Posterior vena cava (tissue), 2 donors: ENCODE results near the gene BIRC6. TPM values are rescaled to one million over a fixed set of nuclear protein-coding genes. Genes with fewer than 3 reads are reported as not detected.
"Not testable (repeated sequence)": the region's sequence is repeated elsewhere in the genome, so short reads cannot be mapped to it uniquely, and the experiment has no call there.

ENCODE experiments used
- DNase-seq: peaks from one replicate; pipeline ENCODE4 v3.0.0-alpha.2; 2020; ENCODE audit warnings: low spot score
- intact Hi-C, 2 donors: fragments of 100-400 bp; cut with DNase I; formaldehyde crosslinking; loops; one replicate each; pipeline versions ENCODE4 v1.14.1 to v1.14.2; 2022 to 2023
- total RNA-seq, 2 donors: library from RNA; stranded (reverse); fragmentation: NEBNext Ultra II Directional; extraction: Animal tissue kit (Norgen Biotek cat#: 25700); gene quantifications; one replicate each; pipeline ENCODE4 v1.2.1, GENCODE V29; 2021
- donor health status: DM: yes; HTN: yes; CAD: no.
- donor health status: DM: yes; HTN: yes; CAD: no.

BIRC6 gene
- total RNA-seq, 2 donors from 2014 or later = 94.2 to 113 TPM

DNA sequence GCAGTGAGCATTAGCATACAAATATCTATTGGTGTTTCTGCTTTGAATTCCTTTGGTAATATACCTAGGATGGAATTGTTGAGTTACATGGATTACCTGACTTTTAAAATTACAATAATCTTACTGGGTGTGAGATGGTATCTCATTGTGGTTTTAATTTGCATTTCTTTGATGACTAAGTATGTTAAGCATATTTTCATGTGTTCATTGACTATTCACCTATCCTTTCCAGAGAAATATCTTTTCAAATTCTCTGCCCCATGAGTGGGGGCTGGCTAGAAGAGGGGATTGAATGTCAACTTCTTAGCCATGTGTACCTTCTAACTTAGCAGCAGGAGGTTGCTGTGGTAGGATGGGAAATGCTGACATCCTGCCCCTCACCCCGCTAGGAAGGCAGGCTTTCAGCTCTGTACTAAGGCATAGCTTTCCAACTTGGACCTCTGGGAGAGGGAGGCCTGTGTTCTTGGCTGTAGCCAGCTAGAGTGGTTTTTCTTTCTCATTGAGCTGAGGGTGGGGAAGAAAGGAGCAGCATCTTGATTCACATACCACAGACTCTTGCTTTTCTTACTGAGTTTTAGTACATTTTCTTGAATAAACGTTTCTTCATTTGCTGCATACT lies 207.7 kb downstream of the BIRC6 start:
- DNase-seq = no peak
- intact Hi-C loops = no loop called here

DNA sequence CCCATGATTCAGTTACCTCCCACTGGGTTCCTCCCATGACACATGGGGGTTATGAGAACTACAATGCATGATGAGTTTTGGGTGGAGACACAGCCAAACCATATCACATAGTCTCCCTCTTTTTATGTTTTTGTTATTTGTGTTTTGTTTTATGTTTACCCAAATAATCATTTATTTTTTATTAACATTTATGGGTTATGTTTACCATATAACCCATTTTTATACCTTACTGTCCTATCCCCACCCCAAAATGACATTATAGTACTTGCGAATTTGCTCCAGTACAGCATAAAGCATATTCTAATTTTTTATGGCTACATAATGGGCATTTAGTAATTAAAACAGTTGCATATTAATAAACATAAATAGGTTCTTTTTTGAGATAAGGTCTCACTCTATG lies 209.1 kb downstream of the BIRC6 start:
- no peak for DNase-seq
- intact Hi-C loops = no loop called here

DNA sequence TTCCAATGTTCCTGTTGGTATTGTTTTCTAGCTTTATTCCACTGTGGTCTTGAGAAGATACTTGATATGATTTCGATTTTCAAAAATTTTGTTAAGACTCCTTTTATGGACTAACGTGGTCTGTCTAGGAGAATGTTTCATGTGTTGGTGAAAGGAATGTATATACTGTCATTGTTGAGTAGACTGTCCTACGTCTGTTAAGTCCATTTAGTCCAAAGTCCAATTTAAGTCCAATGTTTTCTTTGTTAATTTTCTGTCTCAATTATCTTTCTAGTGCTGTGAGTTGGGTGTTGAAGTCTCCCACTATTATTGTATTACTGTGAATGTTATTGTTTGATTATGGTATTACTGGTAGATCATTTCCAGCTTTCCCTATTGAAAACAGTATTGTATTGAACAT lies 215.2 kb downstream of the BIRC6 start:
- intact Hi-C loops = no loop called here
- no peak for DNase-seq

DNA sequence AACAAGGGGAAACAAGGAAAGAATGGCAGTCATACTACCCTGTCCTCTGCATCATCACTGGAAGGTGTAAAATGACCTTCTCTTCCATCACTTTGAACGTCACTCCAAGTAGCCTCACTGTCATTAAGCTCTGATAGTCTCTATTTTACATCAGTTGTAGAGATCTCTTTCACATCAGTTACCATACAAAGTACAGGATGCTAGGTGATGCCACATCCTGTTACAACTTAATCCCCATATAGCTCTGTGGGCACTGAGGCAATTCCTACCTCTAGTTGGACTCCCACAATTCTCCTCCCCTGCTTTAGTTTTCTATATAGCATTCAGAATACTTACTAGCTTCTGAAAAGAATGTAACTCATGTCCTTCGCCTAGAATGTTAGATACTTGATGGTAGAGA lies 215.9 kb downstream of the BIRC6 start:
- intact Hi-C loops = no loop called here
- no peak for DNase-seq

DNA sequence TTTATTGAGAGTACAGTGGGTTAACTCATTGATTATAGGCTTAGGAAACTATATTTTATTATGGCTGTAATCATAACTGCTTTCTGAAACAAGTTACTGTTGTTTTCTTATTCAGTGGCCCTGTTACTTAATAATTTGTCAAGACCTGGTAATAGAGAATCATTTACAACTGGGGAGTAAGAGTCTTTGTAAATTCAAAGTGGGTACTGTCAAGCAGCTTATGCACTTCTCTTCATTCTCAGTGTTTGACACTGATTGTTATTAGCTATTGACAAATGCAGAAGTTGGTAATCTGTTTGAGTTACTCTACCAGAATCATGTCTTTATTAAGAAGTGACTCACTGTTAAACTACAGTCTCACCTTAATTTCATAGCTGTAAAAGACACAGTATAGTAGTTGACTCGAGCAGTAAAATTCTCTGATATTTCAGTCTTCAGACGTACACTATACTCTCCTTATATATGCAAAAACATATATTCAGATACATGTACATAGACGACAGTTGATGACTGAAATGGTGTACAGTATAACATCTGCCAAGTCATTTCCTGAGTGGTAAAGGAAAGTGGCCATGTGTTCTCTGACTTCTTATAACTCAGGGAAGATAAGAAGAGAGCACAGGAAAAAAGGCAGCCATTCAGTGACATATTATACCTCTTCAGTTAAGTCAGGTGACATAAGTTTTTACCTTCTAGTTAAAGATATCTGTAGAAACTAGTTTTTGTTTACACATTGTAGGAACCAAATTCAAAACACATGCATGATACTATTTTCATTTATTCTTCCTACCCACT lies 235.0 kb downstream of the BIRC6 start:
- intact Hi-C loops = no loop called here
- DNase-seq = no peak

DNA sequence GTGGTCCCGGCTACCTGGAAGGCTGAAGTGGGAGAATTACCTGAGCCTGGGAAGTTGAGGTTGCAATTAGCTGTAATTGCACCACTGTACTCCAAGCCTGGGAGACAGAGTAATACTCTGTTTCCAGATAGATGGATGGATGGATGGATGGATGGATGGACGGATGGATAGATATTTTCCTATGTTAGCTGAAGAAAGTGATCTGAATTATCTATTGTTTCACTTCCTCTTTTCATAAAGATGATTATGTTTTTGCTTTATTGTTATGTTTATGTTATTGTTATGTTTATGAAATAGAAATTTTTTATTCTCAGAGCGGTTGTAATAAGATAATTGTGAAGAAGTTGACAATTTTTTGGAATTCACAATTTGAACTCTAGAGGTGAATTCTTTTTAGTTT lies 237.8 kb downstream of the BIRC6 start:
- intact Hi-C loops = no loop called here
- DNase-seq = no peak

DNA sequence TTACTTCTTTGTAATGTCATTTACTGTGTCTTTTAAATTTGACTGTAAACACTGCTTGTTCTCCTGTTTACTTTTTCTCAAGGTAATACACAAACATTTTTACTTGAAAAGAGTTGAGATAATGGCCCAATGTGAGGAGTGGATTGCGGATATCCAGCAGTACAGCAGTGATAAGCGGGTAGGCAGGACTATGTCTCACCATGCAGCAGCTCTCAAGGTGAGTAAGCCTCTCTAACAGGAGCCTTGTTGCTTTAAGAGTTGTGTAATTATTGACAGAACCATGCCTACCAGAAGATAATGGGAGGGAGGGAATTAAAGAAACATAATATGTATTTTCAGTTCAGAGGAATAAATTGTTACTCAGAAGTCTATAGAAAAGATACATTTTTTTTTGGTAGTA lies 254.5 kb downstream of the BIRC6 start:
- no peak for DNase-seq
- intact Hi-C loops = no loop called here

DNA sequence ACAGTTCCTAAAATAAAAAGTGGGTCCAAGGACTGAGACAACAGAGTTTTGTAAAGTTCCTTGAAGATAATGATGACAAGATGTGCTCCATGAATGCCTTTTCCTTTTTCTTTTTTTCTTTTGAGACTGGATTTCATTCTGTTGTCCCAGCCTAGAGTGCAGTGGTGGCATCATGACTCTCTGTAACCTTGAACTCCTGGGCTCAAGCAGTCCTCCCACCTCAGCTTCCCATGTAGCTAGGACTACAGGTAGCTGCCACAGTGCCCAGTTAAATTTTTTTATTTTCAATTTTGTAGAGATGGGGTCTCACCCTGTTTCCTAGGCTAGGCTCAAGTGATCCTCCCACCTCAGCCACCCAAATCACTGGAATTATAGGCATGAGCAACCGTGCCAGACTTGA lies 254.9 kb downstream of the BIRC6 start:
- intact Hi-C loops = no loop called here

DNA sequence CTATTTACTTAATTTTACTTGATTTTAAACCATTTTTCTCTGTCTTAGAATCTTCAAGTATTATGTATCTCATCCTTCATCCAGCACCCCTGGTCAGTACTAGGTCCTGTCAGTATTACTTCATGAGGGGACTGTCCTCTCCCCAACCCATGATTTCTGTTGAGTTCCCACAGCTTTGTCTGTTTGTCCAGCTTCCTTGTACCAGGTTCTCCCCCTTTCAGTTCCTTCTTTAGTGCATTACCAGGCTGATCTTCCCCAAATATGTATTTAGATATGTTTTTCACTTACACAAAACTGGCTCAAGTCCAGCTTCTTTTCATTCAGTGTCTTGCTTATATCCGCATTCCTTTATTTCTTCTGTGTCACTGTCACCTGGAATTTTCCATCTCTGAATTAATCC lies 257.3 kb downstream of the BIRC6 start:
- intact Hi-C loops = no loop called here
- no peak for DNase-seq

More for the DNA sequence above, 254.9 kb downstream of the BIRC6 start:
- DNase-seq = no peak

DNA sequence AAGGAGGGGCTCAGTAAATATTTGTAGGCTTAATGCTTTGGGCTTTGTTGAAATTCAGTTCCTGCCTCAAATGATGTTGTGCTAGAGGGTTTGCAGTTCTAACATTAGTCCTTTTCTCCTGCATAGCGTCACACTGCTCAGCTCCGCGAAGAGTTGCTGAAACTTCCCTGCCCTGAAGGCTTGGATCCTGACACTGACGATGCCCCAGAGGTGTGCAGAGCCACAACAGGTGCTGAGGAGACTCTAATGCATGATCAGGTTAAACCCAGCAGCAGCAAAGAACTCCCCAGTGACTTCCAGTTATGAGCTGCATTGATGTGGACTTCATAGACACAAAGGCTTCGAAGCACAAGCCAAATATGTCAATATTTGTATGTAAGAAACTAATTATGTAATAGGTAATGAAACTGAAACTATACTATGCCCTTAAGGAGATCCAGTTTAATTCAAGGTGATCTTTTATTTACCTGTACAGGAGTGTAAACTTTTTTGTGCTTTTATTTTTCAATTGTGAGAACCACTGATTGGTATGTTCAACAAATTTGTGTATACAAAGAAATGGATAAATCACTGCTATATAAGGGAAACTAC lies 260.9 kb downstream of the BIRC6 start:
- no peak for DNase-seq
- intact Hi-C loops = no loop called here

DNA sequence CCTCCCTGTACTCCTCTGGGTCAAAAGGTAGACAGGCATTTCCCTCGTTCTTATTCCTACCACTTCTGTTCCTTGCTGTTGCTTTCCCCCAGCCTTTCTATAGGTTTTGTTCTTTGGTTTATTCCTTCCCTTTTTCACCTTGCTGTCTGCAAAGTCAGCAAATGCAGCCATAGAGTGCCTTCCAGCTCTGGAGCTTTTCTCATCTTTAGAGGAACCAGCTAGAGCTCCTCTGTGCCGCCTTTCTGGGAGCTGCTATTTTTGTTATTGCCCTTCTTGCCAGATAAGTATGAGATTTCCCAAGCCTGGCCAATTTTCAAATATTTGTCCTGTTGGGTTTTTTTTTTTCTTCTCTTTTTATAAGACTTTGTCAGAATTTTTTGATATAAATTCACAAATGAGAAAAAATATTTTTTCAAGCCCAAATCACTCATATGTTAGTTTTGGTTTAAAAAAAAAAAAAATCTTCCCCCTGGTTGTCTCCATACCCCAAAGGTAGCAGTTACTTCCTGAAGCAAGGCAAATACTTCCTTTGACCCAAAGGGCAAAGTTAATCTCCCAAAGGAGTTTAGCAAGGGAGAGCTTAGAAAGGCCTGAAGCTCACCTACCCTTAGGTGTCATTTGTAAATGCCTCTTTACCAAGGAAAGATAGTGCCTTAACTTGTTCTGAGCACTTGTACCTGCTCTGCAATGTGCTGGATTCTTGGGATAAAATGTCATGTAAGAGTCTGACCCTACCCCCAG lies 265.9 kb downstream of the BIRC6 start:
- intact Hi-C loops = no loop called here
- no peak for DNase-seq

DNA sequence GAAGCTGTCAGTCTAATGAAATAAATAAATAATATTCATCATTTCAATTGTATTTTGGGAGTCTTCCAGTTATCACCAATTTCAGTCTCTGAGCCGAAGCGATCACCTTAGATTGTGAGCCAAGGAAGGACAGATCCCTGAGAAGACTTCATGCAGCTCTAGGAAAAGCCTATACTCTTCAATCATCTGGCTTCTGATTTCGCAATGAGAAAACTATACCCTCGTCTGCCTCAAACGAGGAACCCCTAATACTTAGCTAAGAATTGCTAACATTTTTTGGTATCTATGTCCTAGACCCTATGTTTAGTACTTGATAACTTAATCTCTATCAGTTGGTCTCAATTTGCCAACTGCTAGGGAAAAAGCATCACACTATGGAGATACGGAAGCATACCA lies 266.5 kb downstream of the BIRC6 start:
- DNase-seq = no peak
- intact Hi-C loops = no loop called here

DNA sequence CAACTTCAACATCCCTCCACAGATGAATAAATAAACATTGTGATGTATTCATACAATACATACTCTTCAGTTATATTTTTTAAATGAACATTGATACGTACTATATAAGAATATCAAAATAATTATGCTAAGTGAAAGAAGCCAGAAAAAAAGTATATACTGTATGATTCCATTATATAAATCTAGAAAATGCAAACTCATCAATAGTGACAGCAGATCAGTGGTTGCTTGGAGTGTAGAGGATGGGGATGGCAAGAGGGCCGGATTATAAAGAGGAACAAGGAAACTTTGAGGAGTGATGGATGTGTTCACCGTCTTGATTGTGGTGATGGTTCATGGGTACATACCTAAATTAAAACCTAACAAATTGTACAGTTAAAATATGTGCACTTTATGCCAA lies 268.0 kb downstream of the BIRC6 start:
- no peak for DNase-seq
- intact Hi-C loops = no loop called here

DNA sequence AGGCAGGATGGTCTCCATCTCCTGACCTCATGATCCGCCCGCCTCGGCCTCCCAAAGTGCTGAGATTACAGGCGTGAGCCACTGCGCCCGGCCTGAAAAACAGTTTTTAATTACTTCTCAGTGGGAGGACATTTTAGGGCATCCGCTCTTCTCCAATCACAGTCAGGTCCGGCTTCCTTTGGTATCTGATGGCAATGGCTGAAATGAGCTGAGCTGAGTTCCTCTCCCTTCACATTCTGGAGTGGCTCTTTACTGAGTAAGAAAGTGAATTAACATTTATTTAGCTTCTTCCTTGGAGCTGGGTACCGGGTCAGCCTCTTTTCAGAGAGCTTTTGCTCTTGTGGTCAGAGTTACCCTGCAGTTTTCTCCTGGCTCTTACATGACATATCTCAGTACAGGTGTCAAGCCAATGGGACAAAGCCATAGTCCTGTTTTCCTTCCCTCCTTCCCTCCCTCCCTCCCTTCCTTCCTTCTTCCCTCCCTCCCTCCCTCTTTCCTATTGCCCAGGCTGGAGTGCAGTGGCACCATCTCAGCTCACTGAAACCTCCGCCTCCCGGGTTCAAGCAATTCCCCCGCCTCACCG lies 269.9 kb downstream of the BIRC6 start:
- DNase-seq = no peak
- intact Hi-C loops = no loop called here

DNA sequence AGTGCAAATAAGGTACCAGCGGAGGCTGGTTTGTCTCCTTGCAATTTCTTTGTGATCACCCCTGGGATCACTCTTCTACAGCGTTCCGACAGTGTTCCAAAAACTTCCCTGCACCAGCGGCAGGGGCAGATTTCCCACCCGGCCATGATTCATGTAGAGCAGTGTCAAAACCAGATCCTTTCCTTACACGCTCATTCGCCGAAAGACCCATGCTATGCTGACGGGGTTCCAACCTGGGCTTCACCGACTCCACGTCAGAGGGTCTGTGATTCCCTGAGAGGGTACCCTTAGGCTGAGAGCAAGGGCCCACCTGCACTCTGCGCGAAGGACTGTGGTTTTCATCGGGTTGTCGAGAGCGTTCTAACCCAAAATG lies 270.6 kb downstream of the BIRC6 start:
- no peak for DNase-seq
- intact Hi-C loops = no loop called here

DNA sequence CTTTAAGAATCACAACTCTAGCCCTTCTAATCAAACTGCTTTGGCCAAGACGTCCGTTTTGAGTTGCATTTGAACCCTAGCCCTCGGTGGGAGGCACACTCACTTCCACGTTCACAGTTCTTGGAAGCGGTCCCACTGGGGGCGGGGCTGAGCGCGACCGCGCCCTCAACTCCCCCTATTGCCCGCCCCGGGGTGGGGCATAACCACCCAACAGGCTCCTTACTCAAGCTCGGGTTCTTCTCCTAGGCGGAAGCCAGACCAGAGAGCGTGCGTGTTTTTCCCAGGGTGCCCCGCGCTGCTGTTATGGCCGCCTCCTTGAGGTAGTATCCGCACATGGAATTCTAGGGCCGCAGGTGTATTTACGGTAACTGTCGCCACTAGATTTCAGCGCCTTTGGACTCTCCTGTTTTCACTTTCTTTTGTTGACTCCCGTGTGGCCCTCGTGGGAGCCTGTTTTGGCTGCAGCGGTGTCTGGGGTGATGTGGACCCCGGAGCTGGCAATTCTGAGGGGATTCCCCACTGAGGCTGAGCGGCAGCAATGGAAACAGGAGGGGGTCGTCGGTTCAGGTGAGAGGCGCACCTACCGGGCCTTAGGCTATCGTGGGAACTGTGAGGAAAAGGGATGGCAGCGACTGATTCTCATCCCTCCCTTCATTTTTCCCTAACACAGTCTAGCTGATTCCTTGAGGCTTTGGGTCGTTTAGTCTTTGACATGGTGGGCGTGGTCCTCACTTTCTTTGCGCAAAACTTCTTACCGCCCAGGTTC lies 271.2 kb downstream of the BIRC6 start, which contains the start of gene TTC27:
TTC27 (plus strand) TSS at position 237 of the 766 bp plus-strand sequence; CDS start at position 480, 243 bp downstream.
- peak; percentile 98 for DNase-seq
- intact Hi-C loops = no loop called here

DNA sequence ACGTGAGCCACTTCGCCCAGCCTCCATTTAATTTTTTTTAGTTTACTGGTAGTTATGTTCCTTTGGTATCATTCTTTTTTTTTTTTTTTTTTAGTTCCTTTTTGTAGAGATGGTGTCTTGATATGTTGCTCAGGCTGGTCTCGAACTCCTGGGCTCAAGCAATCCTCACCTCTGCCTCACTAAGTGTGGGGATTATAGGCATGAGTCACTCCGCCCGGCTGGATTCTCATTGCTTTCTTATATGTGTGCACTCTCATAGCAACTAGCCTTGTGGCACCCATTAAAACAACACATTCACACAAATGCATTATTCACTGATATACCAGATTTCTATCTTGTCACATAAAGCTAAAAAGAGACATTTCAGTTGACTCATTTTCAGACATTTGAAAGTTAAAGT lies 275.3 kb downstream of the BIRC6 start:
- intact Hi-C loops = no loop called here
- DNase-seq = no peak

DNA sequence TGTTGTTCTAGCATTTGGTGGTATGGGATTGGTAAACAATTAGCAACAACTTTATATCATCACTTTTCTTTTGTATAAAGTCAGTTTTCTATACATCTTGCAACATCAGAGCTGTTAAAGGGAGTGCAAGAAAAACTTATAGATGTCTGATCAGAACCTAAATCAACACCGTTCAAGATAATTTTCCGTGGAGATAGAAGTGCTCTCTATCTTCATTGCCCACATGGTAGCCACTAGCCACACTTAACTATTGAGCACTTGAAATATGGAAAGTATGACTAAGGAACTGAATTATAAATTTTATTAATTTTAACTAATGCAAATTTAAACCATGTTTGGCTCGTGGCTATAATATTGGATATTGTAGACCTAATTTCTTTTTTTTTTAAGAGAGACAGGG lies 276.2 kb downstream of the BIRC6 start:
- intact Hi-C loops = no loop called here
- DNase-seq = no peak

DNA sequence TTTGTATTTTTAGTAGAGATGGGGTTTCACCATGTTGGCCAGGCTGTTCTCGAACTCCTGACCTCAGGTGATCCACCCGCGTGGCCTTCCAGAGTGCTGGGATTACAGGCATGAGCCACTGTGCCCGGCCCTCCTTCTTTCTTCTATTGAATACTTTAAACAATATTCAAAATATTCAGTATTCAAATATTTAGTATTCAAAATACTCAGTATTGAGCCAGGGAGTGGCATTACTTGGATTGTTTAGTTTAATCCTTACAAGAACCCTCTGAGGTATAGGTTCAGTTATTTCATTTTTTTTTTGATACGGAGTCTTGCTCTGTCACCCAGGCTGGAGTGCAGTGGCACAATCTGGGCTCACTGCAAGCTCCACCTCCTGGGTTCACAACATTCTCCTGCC lies 281.7 kb downstream of the BIRC6 start:
- intact Hi-C loops, DNase-seq: not testable (repeated sequence)
